ENCODE measurements around the gene AVEN. TPM values are rescaled to one million over a fixed set of nuclear protein-coding genes. Genes with fewer than 3 reads are reported as not detected.

The AVEN gene
- total RNA-seq, 1 donor from 2014 or later: 29.5 TPM

- no peak for DNase-seq (ENCODE audit: low read depth)
- TF ChIP-seq, protein P1, sequence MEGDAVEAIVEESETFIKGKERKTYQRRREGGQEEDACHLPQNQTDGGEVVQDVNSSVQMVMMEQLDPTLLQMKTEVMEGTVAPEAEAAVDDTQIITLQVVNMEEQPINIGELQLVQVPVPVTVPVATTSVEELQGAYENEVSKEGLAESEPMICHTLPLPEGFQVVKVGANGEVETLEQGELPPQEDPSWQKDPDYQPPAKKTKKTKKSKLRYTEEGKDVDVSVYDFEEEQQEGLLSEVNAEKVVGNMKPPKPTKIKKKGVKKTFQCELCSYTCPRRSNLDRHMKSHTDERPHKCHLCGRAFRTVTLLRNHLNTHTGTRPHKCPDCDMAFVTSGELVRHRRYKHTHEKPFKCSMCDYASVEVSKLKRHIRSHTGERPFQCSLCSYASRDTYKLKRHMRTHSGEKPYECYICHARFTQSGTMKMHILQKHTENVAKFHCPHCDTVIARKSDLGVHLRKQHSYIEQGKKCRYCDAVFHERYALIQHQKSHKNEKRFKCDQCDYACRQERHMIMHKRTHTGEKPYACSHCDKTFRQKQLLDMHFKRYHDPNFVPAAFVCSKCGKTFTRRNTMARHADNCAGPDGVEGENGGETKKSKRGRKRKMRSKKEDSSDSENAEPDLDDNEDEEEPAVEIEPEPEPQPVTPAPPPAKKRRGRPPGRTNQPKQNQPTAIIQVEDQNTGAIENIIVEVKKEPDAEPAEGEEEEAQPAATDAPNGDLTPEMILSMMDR (conservative IDR thresholded peaks at IDR 0.05; ENCODE audit: low read depth, low read length): no peak
- no peak overlapping the region for H3K4me3 ChIP-seq (ENCODE audit: low read depth, low read length)
Observed at GRCh38 chr15:34065941-34066340, 26.9 kb upstream of the AVEN start.

GRCh38 chr15:34065261-34065660 is 26.3 kb upstream of the AVEN start:
- DNase-seq (ENCODE audit: low read depth): no peak
- H3K4me3 ChIP-seq (ENCODE audit: low read depth, low read length): no peak overlapping the region
- TF ChIP-seq, protein P1 (conservative IDR thresholded peaks at IDR 0.05; ENCODE audit: low read depth, low read length): no peak

DNA sequence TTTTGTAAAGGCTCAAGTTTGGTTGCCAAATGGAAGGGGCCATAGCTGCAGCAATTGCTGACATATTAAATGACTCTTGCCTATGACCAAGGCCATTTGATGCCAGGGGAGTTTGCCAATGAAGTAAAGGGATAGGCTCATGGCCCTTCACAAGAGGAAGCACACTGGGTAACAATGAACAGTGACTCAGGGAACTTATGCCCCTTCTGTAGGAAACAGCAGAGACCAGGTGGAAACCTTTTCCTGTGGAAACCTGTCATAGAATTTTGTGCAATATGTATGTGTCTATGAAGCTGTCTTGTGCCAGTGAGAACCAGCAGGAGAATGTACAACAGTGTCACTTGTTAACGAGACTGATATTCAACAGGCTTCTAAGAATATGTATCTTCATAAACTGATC is 25.4 kb upstream of the AVEN start:
- TF ChIP-seq, protein P1 (conservative IDR thresholded peaks at IDR 0.05; ENCODE audit: low read depth, low read length): no peak
- DNase-seq (ENCODE audit: low read depth): no peak
- no peak overlapping the region for H3K4me3 ChIP-seq (ENCODE audit: low read depth, low read length)

DNA sequence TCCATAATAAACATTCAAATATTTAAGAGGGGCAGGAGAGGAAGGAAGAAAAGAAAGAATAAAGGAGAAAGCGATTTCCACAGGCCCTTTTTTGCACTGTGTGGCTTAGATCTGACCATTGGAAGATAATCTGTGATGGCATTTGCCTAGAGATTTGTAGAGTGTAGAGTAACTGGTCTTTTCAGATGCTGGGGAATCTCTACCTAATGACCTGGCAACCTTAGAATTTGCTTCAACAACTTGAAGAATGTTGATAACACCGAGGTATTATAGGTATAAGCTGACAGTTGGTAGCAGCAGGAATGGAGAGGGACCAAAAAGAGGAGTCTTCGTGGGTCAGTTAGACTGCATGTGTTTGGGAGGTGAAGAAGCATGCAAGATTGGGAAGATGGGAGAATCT is 20.9 kb upstream of the AVEN start:
- H3K4me3 ChIP-seq (ENCODE audit: low read depth, low read length): no peak overlapping the region
- DNase-seq (ENCODE audit: low read depth): no peak
- TF ChIP-seq, protein P1 (conservative IDR thresholded peaks at IDR 0.05; ENCODE audit: low read depth, low read length): no peak

DNA sequence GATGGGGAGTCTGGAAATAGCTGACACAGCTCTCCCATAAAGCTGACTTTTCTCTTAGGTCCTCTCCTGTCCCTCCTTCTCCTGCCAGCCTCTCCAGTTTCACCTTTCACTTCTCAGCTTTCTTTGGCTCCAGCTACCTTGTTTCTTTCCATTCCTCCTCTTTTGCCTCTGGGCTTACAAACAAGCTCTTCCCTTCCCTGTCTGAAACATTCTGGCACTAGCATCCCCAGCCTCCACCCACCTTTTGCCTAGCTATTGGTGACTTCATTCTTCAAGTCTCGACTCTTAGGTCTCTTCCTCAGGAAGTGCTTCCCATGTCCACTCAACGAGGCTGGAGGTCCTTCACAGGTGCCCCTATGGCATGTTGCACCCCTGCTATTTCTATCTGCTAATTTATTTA is 20.5 kb upstream of the AVEN start:
- DNase-seq (ENCODE audit: low read depth): no peak
- TF ChIP-seq, protein P1 (conservative IDR thresholded peaks at IDR 0.05; ENCODE audit: low read depth, low read length): no peak
- no peak overlapping the region for H3K4me3 ChIP-seq (ENCODE audit: low read depth, low read length)

DNA sequence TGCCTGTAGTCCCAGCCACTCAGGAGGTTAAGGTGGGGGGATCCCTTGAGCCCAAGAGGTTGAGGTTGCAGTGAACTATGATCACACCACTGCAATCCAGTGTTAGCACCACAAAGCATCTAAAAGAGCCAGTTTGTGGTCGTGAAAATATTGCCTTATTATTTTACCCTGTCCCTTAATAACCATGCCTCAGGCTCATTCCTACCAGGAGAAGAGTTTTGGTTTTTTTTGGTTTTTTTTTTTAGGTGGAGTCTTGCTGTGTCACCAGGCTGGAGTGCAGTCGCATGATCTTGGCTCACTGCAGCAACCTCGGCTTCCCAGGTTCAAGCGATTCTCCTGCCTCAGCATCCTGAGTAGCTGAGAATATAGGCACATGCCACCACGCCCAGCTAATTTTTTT is 17.9 kb upstream of the AVEN start:
- no peak for DNase-seq (ENCODE audit: low read depth)
- peak overlapping the region; percentile 7 for H3K4me3 ChIP-seq (ENCODE audit: low read depth, low read length)
- TF ChIP-seq, protein P1 (conservative IDR thresholded peaks at IDR 0.05; ENCODE audit: low read depth, low read length): no peak

- H3K4me3 ChIP-seq (ENCODE audit: low read depth, low read length): no peak overlapping the region
- DNase-seq (ENCODE audit: low read depth): peak; percentile 81
- TF ChIP-seq, protein P1 (conservative IDR thresholded peaks at IDR 0.05; ENCODE audit: low read depth, low read length): no peak
Observed at GRCh38 chr15:34055868-34056595, 17.0 kb upstream of the AVEN start.

Data from epithelial cell of proximal tubule (primary cell).